HG02840 (cell line): ENCODE results near the gene PSMA2.

Experiments used
- ATAC-seq: cut with Tn5 transposase; IDR thresholded peaks from one replicate; pipeline ENCODE4 v1.9.1; 2021; ENCODE audit warnings: mild to moderate bottlenecking, moderate library complexity, moderate number of reproducible peaks; ENCODE audit not compliant: unreplicated experiment, low FRiP score

PSMA2 gene

DNA sequence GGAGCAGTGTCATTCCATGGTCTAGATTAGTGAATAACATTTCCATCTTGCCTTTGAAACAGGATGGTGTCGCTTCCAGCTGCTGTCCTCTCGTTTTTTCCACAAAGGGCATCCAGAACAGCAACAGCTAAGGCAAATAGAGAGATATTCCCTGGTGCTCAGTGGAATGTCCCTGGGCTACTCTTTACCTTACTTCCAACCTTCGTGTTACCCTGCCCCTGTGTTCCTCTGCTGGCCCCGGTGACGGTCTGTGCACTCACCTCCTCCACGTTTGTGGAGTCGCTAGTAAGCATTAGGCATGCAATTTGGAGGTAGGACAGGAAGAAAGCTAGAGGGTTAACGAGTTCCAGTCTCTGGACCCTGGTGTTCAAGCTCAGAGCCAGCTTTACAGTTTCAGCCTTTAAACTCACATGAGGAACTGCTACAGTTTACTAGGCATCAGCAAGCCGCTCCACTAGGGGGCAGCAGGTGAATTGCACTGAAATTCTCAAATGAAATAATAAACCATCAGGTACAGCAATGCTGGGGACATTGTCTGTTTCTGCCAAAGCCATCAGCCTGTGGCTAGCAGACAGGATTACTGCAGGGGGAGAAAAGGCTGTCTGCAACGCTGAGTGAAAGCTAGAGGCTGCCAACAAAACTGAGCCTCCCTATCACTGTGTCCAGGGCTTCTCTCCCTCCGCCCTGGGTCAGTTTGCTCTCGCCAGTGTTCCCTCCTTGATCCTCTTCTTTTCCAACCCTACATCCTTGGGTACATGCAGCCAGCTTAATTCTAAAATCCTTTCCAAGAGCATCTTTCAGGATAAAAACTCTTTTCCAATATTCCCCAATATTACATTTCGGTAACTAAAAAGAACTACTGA, 9.2 kb upstream of the PSMA2 start:
- ATAC-seq = no peak

DNA sequence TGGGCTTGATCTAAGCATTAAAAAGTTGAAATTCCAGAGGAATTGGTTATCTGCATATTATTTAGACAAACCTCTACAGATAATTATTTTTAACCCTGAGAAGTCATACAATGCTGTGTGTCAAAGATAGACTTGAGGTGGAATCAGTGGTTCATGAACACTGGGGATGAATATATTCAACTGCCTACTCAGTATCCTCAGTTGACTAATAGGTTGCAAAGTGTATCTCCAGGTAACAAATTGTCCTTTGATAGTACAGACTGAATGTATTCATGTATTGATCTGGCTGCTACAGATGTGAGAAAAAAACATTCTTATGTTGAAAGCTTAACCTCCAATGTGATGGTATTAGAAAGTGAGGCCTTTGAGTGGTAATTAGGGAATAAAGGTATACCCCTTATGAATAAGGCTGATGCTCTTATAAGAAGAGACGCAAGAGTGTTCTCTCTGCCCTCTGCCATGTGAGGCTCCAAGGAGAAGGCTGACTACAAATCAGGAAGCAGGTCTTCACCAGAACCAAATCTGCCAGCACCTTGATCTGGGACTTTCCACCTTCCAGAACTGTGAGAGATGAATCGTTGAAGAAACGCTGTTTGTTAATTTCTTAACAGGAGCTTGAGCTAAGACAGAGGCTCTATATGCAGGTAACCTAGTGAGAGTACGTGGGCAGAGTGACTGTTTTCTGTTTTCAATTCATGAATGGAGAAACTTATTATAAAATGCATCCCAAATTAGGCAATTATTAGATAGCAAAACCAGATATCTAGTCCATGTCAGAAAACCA, 7.7 kb upstream of the PSMA2 start:
- ATAC-seq = no peak

DNA sequence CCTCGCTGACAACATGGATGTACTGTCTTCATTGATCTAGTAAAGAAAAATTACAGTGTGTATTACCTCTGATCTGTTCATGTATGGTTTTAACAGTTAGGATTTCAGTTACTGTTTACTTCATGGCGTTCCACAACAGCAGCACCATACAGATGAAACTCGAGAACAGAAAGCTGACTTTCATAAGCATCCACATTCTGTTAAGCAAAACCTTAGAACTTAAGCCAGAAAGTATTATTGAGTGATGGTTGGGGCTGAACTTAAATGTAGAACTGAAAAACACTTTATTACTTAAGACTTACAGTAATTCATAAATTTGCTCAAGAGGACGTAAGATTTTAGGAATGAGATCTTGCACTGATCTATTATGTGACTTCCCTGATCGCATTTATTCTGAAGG, 3.9 kb upstream of the PSMA2 start:
- no peak for ATAC-seq

DNA sequence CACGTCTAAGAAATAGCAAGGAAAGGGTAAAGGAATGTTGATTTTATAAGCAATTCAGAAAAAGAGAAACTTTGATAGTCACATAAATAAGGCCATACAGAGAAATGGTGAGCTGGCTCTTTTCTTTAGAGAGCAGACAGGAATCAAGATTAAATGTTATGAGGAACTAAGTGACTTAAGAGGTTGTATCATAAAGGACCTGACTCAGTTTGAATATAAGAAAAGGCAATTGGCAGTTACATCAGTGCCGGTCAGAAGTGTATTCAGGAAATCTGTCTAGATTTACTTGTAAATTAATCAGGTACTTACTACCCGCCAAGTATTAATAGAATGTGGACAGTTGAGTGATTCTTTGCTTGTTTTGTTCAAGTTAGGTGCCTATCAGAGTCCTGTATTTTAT, 2.3 kb upstream of the PSMA2 start:
- no peak for ATAC-seq

DNA sequence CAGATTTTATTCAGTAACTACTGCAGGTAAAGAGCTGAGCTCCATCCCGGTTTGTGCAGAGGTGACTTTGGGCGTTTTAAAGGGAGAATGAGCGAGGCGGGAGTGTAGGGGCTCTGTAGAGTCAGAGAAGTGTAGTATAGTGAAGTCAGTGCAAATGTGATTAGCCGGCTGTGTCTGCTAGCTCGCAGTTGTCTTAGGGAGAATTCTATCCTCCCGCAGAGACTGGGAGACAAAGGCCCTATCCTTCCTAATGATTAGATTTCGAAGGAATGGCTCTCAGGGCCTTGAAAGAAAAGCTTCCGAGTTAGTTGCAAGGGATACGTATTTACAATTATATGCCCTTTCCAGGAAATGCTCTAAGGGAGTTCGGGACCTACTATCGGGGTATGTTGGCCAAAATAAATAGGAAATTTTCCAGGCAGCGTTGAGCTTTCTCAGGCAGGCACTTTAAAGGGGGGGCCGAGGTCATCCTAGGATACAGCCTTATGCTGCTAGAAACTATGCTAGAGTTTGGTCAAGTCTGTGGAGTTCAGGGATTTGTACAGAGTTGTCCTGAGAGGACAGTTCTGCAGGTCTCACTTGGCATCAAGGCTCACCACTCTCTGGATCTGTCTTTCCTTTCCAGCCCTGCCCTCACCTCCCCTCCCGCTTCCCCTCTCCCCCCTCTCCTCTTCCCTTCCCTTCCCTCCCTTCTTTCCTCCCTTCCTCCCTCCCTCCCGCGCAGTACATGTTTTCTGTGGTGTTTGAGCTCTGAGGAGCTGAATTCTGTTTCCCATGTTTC, 1.0 kb upstream of the PSMA2 start:
- ATAC-seq = no peak

DNA sequence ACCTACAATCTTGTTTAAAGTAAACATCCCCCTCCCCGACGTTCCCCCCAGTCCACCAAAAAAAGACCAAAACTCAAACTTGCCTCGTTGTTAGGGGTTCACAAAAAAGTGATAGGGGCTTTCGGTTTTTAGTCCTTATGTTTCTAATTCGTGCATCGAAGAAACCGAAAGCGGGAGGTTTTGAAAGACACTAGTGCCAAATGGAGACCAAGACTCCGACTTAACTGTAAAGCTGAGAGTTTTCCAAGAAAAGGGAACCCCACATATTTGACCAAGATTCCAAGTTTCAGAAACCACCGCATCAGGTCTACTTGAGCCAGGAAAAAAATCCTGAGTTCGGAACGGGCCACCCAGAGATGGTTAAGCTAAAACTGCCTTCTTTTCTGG, 534 bp downstream of the PSMA2 start:
- ATAC-seq = no peak

DNA sequence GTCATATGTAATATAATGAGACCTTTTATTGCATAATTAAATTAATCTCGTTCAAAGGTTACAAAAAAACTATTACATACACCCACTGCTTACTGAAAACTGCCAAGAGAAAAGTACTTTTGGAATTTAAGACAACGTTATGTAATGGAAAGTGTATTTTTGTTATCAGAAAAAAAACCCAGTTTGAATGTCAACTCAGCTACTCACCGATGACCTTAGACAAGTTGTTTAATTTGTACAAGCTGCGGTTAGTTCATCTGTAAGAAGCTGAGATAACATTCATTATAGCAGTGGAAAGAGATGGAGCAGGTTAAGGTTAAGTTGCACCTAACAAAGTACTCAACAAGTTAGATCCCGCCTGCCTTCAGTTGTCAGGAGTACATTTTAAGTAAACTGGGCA, 1.1 kb downstream of the PSMA2 start:
- ATAC-seq = no peak

DNA sequence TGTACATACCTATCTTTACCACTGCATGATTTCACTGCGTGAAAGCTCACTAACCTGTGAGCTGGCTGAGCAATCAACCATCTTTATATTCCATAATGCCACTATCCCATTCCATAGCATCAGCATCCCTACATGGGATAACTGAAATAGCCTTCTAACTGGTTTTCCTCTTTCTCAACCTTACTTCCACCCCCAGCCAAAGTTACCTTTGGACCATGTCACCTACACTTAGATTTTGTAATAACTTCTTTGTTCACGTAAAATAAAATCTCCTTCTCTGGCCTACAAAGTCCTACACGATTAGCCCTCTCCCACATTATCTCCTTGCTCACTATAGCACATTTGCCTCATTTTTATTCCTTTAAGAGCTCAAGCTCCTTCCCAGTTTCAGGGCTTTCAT, 2.5 kb downstream of the PSMA2 start:
- no peak for ATAC-seq

DNA sequence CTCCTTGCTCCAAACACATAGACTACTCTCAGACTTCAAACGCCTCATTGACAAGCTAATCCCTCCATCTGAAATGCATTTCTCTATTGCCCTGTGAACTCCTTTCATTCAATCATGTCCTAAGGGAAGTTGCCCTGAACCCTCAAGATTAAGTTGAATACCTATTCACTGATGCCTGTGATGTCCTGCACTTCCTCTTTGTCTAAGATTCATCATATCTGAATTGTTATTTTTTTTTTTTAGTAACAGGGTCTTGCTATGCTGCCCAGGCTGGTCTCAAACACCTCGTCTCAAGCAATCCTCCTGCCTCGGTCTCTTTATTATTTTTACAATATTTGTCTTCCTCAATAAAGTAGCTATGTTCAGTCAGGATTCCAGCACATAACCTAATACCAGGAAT, 3.2 kb downstream of the PSMA2 start:
- no peak for ATAC-seq

DNA sequence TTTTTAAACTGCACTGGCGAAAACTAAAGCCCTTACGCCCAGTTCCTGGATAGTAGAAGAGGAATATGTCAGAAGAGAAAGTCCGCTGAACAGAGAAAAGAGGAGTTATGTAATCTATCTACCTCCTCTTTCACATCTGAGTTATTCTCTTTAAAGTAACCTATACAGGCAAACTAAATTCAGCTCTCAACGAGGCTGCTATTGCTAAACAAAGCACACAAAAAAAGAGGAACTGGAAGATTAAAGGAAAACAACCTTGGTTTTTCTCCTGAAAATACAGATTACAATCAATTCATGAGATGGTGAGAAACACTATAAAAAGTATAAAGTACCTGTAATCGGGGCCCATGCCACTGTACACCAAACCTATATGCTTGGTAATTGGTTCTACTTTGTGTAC, 5.8 kb downstream of the PSMA2 start:
- ATAC-seq = no peak

DNA sequence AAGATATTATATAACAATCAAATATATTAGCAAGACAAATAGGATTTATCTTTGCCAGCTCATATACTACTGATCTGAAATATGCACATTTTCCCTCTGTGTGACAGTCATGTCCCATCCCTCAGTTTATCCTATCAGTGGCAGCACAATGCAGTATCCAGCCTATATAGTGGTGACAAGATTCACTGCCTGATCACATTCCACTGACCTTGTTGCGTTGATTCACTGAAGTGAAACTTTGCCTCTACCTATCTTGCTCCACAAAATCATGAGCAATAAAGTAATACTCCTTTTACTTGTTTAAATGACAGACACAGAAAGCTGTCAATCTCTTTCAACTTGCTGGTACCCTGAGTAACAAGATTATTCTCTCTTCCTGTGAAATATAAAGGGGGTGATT, 6.3 kb downstream of the PSMA2 start:
- ATAC-seq = no peak

DNA sequence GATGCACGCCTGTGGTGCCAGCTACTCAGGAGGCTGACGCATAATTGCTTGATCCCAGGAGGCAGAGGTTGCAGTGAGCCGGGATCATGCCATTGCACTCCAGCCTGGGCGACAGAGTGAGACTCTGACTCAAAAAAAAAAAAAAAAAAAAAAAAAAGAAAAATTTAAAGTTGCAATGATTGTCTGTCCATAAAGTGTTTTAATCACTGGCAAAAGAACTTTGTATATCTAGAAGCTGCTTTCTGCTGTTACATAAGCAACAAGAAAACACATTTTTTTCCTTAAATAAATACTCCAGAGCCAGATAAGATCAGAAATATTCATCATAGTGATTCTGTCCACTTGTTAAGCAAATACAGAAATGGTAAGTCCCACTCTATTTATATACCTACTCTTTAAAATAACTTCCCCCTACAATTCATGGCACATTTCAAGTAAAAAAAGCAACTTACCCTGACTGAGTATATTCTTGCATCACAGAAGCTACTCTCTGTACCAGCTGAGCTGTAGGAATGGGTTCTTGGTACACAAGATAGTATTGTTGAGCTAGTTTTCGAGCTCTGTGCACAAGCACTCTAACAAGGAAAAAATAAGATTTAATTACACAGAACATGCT, 7.6 kb downstream of the PSMA2 start:
- no peak for ATAC-seq

DNA sequence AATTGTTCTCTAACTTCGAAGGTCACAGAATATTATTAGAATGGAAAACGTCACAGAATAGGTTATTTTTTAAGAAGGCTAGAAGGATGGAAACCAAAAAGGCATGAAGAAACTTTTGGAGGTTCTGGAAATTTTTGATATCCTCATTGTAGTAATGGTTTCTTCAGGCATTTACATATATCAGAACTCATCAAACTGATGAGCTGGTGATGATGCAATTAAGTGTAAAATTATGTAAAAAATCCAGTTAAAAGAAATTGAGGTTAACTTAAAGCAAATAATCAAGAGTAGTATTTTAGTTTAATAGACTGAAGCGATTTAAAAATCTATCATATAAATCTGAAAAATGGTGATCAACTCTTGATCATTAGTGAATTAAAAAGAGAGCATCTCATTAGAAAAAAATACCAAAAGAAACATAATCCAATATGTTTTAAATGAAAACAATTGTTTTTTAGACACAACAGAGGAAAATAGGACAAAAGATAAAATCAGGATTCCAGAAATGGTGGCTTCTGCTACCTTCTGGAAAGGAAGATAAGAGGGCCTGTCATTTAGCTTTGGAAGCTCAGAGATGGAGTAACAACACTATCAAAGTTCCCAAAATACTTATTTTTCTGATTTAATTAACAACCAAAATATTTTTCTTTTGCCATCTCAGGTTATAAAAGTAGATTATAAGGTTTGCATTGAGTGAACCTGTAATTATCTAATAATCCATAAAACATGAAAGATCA, 9.8 kb downstream of the PSMA2 start:
- ATAC-seq = no peak

DNA sequence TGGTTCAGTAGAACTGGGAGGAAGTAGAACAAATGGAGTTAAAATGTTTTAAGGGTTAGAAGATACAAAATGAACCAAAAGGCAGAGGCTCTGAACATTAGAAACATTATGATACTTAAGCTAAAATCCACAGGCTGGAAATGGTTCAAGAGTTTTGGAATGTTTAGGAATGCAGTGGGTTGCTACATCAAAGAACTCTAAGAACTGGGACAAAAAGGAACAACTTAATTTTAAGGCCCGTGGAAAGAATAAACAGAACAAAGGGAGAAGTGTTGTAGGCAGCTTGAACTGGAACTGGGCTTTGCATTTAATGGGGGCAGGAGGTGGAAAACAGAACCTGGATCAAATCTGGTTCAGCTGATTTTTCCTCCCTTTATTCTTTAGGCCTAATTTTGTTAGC, 16.6 kb downstream of the PSMA2 start:
- ATAC-seq = no peak

DNA sequence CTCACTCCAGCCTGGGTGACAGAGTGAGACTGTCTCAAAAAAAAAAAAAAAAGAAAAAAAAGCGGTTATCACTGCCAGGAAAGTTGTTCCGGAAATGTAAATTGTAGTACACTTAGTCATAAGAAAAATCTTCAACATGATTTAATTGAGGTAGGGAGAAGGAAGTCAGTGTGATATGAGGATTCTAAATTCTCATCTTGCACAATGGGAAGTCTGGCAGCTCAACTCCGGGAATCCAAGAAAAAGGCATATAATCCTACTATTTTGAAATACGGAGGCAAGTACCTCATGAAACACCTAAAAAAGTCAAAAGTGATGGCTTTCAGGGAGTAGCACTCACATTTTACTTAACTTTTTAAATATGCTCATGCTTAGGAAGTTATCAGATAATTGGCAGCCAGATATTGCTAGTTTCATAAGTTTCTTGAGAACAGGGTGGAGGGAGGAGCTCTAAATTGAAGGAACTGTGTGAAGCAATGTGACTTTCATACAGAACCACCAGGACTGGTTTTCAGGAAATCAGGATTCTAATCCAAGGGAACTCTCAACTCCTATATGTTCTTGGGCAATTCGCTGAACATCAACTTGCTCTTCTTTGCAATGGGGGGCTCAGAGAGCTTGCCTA, 17.4 kb downstream of the PSMA2 start:
- ATAC-seq = no peak

DNA sequence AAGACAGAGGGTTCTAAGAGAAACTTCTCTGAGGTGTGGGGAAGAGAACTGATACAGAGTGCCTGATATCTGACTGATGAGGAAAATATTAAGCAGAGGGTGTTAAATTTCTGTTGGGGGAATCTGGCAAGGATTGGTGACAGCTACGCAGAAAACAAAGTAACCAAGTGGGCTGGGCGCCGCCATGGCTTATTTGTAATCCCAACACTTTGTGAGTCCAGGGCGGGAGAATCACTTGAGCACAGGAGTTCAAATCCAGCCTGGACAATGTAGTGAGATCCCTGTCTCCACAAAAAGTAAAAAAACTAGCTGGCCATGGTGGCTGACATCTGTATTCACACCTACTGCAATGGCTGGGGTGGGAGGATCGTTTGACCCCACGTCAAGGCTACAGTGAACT, 18.0 kb downstream of the PSMA2 start:
- no peak for ATAC-seq

DNA sequence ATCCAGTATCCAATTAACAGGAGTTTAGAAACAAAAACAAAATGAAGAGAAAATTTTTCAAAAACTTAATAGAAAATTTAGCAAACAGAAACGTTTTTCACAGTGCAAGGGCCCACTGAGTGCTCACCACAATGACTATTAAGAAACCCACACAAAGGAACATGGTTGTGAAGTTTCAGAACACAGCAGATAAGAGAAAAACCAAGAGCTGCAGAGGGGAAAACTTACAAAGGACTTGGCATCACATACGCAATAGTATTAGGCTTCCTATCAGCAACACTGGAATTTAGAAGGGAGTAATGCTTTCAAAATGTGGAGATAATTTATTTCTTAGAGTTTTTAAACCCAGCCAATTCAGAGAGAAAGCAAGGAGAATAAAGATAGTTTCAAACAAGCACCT, 18.4 kb downstream of the PSMA2 start:
- no peak for ATAC-seq

DNA sequence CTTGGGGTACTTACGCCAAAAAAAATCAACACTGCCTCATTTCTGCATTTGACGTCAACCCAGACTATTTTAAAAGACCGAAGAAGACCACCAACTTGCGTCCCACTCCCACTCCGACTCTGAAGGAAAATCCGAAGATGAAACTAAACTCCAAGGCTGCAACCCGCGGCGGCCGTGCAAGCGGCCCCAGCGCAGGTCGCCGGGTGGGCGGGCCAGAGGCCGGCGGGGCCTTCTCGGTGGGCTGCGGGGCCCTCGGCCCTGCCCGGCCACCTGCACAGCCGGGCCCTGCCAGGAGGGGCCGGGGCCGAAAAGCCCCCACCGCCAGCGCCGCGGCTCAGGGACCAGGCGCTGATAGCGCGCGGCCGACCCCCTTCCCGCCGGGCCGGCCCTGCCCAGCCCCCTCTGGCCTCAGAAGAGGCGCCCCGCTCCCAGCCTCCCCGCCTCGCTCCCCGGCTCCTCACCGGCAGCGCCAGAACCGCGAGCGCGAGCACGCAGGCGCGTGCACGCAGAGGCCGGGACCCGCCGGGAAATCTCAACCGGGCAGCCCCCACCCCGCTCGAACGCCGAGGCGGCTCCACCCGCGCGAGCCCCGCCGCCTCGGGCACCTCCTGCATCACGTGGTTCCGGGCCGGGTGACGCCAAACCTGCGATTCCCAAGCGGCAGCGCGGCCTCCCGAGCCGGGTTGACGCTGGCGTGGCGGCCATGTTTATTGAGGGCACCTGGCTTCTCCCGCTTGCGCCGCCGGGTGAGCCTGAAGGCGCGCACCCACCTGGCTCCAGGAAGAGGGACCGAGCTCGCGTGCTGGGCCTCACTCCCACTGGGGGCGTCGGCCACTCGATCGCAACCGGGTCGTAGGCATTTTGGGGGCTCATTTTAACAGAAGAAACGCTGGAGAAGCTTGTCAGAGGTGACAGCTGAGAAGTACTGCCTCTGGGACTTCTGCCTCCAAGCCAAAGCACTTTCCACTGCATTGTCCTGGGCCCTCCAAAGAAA, 20.2 kb downstream of the PSMA2 start, which contains the start of gene C7orf25:
TSS of gene C7orf25 (minus strand) at position 617 of the 994 bp plus-strand sequence. CDS start 1,170 bp downstream, outside the sequence.
- ATAC-seq = peak; percentile 90
